WTC11 (cell line): ENCODE data around the gene OR2M2.

Source experiments
- CTCF ChIP-seq: fragments of 200-600 bp; IDR thresholded peaks from 2 replicates; pipeline ENCODE4 v1.8.0; 2022; ENCODE audit warnings: antibody characterized with exemption
- FOXP4 ChIP-seq: sonication (generic); formaldehyde crosslinking; IDR thresholded peaks from 2 replicates; pipeline ENCODE4 v1.8.0; 2022; ENCODE audit warnings: mild to moderate bottlenecking, missing genetic modification reagents
- GABPB1 ChIP-seq: sonication (generic); formaldehyde crosslinking; IDR thresholded peaks from 2 replicates; pipeline ENCODE4 v1.8.1; 2023; ENCODE audit warnings: mild to moderate bottlenecking, missing genetic modification reagents
- IRF1 ChIP-seq: sonication (generic); formaldehyde crosslinking; IDR thresholded peaks from 2 replicates; pipeline ENCODE4 v1.8.0; 2023; ENCODE audit warnings: missing genetic modification reagents
- JUN ChIP-seq: sonication (generic); formaldehyde crosslinking; IDR thresholded peaks from 2 replicates; pipeline ENCODE4 v1.8.0; 2023; ENCODE audit warnings: mild to moderate bottlenecking, missing genetic modification reagents
- MAX ChIP-seq: sonication (generic); formaldehyde crosslinking; IDR thresholded peaks from 2 replicates; pipeline ENCODE4 v1.8.0; 2022; ENCODE audit warnings: mild to moderate bottlenecking, missing genetic modification reagents
- MLX ChIP-seq: sonication (generic); formaldehyde crosslinking; IDR thresholded peaks from 2 replicates; pipeline ENCODE4 v1.8.1; 2023; ENCODE audit warnings: mild to moderate bottlenecking, missing genetic modification reagents, moderate library complexity
- NR2C2 ChIP-seq: sonication (generic); formaldehyde crosslinking; IDR thresholded peaks from 2 replicates; pipeline ENCODE4 v1.8.0; 2022; ENCODE audit warnings: mild to moderate bottlenecking, missing genetic modification reagents
- SOX15 ChIP-seq: fragments of 250-450 bp; sonication (Bioruptor Pico); IDR thresholded peaks from 2 replicates; pipeline ENCODE4 v1.9.0; 2021; ENCODE audit warnings: mild to moderate bottlenecking
- TCF7 ChIP-seq: sonication (generic); formaldehyde crosslinking; IDR thresholded peaks from 2 replicates; pipeline ENCODE4 v1.8.0; 2022; ENCODE audit warnings: mild to moderate bottlenecking, low read depth, missing genetic modification reagents, moderate library complexity
- USF1 ChIP-seq: sonication (generic); formaldehyde crosslinking; IDR thresholded peaks from 2 replicates; pipeline ENCODE4 v1.8.0; 2022; ENCODE audit warnings: mild to moderate bottlenecking, missing genetic modification reagents
- ZNF138 ChIP-seq: sonication (generic); formaldehyde crosslinking; conservative IDR thresholded peaks from 2 replicates; pipeline ENCODE4 v1.8.1; 2022; ENCODE audit warnings: mild to moderate bottlenecking, moderate library complexity, missing genetic modification reagents

GRCh38 chr1:248196965-248197364, 22.3 kb downstream of the OR2M2 start, which contains the start of gene OR2M3:
- TF ChIP-seq CTCF (no peak), GABPB1 (no peak), FOXP4 (CRISPR knock-in tag) (no peak), TCF7 (CRISPR knock-in tag) (no peak), IRF1 (CRISPR knock-in tag) (no peak), JUN (CRISPR knock-in tag) (no peak), MLX (CRISPR knock-in tag) (no peak), MAX (no peak), NR2C2 (no peak), SOX15 (no peak), USF1 (CRISPR knock-in tag) (no peak), ZNF138 (CRISPR knock-in tag) (no peak)
